ENCODE results near the gene PROSER3. TPM values are rescaled to one million over a fixed set of nuclear protein-coding genes. Genes with fewer than 3 reads are reported as not detected.

The PROSER3 gene
- total RNA-seq, 1 donor from 2014 or later, result 41.7 TPM

DNA sequence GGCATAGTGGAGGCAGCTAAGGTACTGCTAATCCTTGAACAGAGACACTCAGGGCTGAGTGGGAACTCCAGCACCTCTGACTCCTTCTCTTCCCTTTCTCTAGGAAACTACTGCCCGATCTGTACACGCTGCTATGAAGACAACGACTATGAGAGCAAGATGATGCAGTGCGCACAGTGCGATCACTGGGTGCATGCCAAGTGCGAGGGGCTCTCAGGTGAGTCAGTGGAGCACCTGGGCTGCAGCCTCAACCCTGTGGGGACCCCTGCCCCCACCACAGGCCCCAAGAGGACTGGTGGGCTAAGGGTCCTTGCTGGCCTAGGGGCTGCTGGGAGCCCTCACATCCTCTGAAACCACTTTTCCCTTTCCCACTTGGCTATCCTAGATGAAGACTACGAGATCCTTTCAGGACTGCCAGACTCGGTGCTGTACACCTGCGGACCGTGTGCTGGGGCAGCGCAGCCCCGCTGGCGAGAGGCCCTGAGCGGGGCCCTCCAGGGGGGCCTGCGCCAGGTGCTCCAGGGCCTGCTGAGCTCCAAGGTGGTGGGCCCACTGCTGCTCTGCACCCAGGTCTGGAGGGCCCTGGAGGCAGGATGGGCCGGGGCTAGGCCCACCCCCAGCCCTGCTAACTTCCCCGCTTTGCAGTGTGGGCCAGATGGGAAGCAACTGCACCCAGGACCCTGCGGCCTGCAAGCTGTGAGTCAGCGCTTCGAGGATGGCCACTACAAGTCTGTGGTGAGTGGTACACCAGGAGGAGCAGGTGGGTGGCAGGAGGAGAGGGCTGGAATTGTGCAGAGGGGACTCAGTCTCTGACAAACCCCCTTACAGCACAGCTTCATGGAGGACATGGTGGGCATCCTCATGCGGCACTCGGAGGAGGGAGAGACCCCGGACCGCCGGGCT lies 30.7 kb upstream of the PROSER3 start:
- no peak for DNase-seq
- Mint-ChIP-seq H3K27me3 (ENCODE audit: unreplicated experiment) (peaks cover 4% of the 10 kb centered on the region), H3K36me3 (ENCODE audit: unreplicated experiment) (no peaks in the 10 kb centered on the region), H3K27ac (ENCODE audit: unreplicated experiment) (no peak overlapping the region), H3K9me3 (ENCODE audit: unreplicated experiment) (peaks cover 9% of the 10 kb centered on the region), H3K4me1 (ENCODE audit: low read depth, unreplicated experiment) (no peaks in the 10 kb centered on the region), H3K4me3 (ENCODE audit: unreplicated experiment) (no peak overlapping the region)
- TF ChIP-seq, protein P1, sequence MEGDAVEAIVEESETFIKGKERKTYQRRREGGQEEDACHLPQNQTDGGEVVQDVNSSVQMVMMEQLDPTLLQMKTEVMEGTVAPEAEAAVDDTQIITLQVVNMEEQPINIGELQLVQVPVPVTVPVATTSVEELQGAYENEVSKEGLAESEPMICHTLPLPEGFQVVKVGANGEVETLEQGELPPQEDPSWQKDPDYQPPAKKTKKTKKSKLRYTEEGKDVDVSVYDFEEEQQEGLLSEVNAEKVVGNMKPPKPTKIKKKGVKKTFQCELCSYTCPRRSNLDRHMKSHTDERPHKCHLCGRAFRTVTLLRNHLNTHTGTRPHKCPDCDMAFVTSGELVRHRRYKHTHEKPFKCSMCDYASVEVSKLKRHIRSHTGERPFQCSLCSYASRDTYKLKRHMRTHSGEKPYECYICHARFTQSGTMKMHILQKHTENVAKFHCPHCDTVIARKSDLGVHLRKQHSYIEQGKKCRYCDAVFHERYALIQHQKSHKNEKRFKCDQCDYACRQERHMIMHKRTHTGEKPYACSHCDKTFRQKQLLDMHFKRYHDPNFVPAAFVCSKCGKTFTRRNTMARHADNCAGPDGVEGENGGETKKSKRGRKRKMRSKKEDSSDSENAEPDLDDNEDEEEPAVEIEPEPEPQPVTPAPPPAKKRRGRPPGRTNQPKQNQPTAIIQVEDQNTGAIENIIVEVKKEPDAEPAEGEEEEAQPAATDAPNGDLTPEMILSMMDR (IDR thresholded peaks at IDR 0.05; ENCODE audit: partially characterized antibody, unreplicated experiment), result no peak

DNA sequence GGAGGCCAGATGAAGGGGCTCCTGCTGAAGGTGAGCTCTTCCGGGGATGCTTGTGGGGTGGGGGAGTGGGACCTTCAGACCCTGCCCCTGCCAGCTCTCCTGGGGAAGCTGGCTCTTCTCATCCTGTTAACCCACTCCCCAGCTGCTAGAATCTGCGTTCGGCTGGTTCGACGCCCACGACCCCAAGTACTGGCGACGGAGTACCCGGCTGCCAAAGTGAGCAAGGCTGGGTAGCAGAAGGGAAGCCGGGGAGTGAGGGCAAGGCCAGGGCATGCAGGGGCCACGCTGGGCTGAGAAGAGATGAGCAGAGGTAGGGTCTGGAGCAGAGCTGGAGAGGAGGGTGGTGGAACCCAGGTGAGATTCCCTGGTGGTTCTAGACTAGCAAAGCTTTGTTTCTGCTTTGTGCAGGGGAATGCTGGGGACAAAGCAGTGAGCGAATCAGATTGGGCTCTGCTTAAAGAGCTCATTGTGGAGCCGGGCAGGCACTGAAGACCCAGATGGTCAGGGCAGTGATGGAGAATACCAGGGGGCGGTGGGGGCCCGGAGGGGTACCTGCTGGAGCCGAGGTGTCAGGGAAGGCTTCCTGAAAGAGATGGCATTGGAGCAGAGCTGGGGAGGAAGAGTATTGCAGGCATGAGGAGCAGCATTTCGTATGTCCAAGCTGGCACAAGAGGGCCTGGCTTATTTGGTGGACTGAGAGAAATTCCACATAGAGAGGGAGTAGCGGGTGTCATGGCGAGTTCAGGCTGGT lies 29.8 kb upstream of the PROSER3 start:
- H3K4me1 Mint-ChIP-seq (ENCODE audit: low read depth, unreplicated experiment), result no peaks in the 10 kb centered on the region
- no peaks in the 10 kb centered on the region for H3K36me3 Mint-ChIP-seq (ENCODE audit: unreplicated experiment)
- no peak overlapping the region for H3K4me3 Mint-ChIP-seq (ENCODE audit: unreplicated experiment)
- DNase-seq, result no peak
- TF ChIP-seq, protein P1 (IDR thresholded peaks at IDR 0.05; ENCODE audit: partially characterized antibody, unreplicated experiment), result no peak
- no peak overlapping the region for H3K27ac Mint-ChIP-seq (ENCODE audit: unreplicated experiment)
- H3K27me3 Mint-ChIP-seq (ENCODE audit: unreplicated experiment), result peaks cover 4% of the 10 kb centered on the region
- H3K9me3 Mint-ChIP-seq (ENCODE audit: unreplicated experiment), result peaks cover 7% of the 10 kb centered on the region

DNA sequence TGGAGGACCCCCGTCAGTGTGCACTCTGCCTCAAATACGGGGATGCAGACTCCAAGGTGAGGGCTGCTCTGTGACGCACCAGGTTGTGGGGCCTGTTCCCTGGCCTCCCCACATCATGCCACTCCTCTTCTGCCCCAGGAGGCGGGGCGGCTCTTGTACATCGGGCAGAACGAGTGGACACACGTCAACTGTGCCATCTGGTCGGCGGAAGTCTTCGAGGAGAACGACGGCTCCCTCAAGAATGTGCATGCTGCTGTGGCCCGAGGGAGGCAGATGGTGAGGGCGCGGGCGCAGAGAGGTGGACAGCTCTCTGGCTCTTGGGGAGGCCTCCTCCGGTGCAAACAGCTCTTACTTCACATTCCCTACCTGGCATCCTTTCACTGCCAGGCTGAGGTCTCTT lies 29.0 kb upstream of the PROSER3 start:
- TF ChIP-seq, protein P1 (IDR thresholded peaks at IDR 0.05; ENCODE audit: partially characterized antibody, unreplicated experiment), result no peak

DNA sequence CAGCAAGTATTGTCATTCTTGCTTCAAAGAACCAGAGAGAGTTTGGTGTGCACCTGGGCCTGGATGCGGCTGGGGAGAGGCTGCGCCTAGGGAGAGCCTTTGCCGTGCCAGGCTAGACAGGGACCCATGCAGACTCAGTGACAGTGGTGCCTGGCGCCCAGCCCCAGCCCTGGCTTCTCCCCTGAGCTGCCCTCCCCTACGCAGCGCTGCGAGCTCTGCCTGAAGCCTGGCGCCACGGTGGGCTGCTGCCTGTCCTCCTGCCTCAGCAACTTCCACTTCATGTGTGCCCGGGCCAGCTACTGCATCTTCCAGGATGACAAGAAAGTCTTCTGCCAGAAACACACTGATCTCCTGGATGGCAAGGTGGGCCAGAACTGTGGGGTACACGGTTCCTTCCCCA lies 28.2 kb upstream of the PROSER3 start:
- TF ChIP-seq, protein P1 (IDR thresholded peaks at IDR 0.05; ENCODE audit: partially characterized antibody, unreplicated experiment), result no peak
- H3K4me3 Mint-ChIP-seq (ENCODE audit: unreplicated experiment), result no peak overlapping the region
- H3K36me3 Mint-ChIP-seq (ENCODE audit: unreplicated experiment), result no peaks in the 10 kb centered on the region
- peaks cover 3% of the 10 kb centered on the region for H3K9me3 Mint-ChIP-seq (ENCODE audit: unreplicated experiment)
- H3K27ac Mint-ChIP-seq (ENCODE audit: unreplicated experiment), result no peak overlapping the region
- DNase-seq, result no peak
- peaks cover 10% of the 10 kb centered on the region for H3K27me3 Mint-ChIP-seq (ENCODE audit: unreplicated experiment)
- no peaks in the 10 kb centered on the region for H3K4me1 Mint-ChIP-seq (ENCODE audit: low read depth, unreplicated experiment)

More for the DNA sequence above, 29.0 kb upstream of the PROSER3 start:
- no peaks in the 10 kb centered on the region for H3K36me3 Mint-ChIP-seq (ENCODE audit: unreplicated experiment)
- H3K4me1 Mint-ChIP-seq (ENCODE audit: low read depth, unreplicated experiment), result no peaks in the 10 kb centered on the region
- DNase-seq, result no peak
- no peak overlapping the region for H3K27ac Mint-ChIP-seq (ENCODE audit: unreplicated experiment)
- peaks cover 4% of the 10 kb centered on the region for H3K9me3 Mint-ChIP-seq (ENCODE audit: unreplicated experiment)
- H3K27me3 Mint-ChIP-seq (ENCODE audit: unreplicated experiment), result peaks cover 5% of the 10 kb centered on the region
- no peak overlapping the region for H3K4me3 Mint-ChIP-seq (ENCODE audit: unreplicated experiment)

Measured in glutamatergic neuron (in vitro differentiated cells).